Measurements from ENCODE around the gene KAZN.

The KAZN gene

GRCh38 chr1:15167386-15167785 is 568.9 kb downstream of the KAZN start:
- no peak for DNase-seq (ENCODE audit: low spot score)
